ENCODE results near the gene UBL3. TPM values are rescaled to one million over a fixed set of nuclear protein-coding genes. Genes with fewer than 3 reads are reported as not detected.

Gene UBL3
- total and polyA plus RNA-seq, 3 donors from 2014 or later, result 35.0 to 42.4 (median 41.6) TPM

GRCh38 chr13:29861694-29862110 lies 11.3 kb upstream of the UBL3 start:
- H3K27ac ChIP-seq, result no peak overlapping the region
- DNase-seq, result no peak
- no peak for TF ChIP-seq POLR2A (IDR thresholded peaks at IDR 0.05)
- no peak overlapping the region for H3K4me3 ChIP-seq
- no peaks in the 10 kb centered on the region for H3K36me3 ChIP-seq (ENCODE audit: low read depth, missing control alignments)
- H3K9me3 ChIP-seq, result no peaks in the 10 kb centered on the region
- no peaks in the 10 kb centered on the region for H3K4me1 ChIP-seq
- H3K27me3 ChIP-seq, result no peaks in the 10 kb centered on the region
- WGBS, 2 donors, result 90 to 91% methylated on average over 8 of the region's 8 CpGs
- intact Hi-C loops (cut with DNase I; ENCODE audit: low total_unique reads), result no loop called here

GRCh38 chr13:29859971-29860370 lies 9.6 kb upstream of the UBL3 start:
- TF ChIP-seq, protein P1, sequence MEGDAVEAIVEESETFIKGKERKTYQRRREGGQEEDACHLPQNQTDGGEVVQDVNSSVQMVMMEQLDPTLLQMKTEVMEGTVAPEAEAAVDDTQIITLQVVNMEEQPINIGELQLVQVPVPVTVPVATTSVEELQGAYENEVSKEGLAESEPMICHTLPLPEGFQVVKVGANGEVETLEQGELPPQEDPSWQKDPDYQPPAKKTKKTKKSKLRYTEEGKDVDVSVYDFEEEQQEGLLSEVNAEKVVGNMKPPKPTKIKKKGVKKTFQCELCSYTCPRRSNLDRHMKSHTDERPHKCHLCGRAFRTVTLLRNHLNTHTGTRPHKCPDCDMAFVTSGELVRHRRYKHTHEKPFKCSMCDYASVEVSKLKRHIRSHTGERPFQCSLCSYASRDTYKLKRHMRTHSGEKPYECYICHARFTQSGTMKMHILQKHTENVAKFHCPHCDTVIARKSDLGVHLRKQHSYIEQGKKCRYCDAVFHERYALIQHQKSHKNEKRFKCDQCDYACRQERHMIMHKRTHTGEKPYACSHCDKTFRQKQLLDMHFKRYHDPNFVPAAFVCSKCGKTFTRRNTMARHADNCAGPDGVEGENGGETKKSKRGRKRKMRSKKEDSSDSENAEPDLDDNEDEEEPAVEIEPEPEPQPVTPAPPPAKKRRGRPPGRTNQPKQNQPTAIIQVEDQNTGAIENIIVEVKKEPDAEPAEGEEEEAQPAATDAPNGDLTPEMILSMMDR (IDR thresholded peaks at IDR 0.05), result no peak
- no peak for TF ChIP-seq POLR2A (IDR thresholded peaks at IDR 0.05)
- no peak for DNase-seq
- no peaks in the 10 kb centered on the region for H3K36me3 ChIP-seq (ENCODE audit: low read depth, missing control alignments)
- no peak overlapping the region for H3K4me3 ChIP-seq
- intact Hi-C loops (cut with DNase I; ENCODE audit: low total_unique reads), result no loop called here
- no peaks in the 10 kb centered on the region for H3K4me1 ChIP-seq
- H3K27ac ChIP-seq, result no peak overlapping the region
- no peaks in the 10 kb centered on the region for H3K27me3 ChIP-seq
- H3K9me3 ChIP-seq, result no peaks in the 10 kb centered on the region
- 80 to 86% methylated on average over 4 of the region's 4 CpGs for WGBS, 2 donors

- TF ChIP-seq POLR2A (IDR thresholded peaks at IDR 0.05), result no peak
- TF ChIP-seq, protein P1 (IDR thresholded peaks at IDR 0.05), result no peak
- intact Hi-C loops (cut with DNase I; ENCODE audit: low total_unique reads), result no loop called here
- Histone ChIP-seq H3K4me3 (no peak overlapping the region), H3K27me3 (no peaks in the 10 kb centered on the region), H3K9me3 (no peaks in the 10 kb centered on the region), H3K27ac (no peak overlapping the region), H3K36me3 (ENCODE audit: low read depth, missing control alignments) (no peaks in the 10 kb centered on the region), H3K4me1 (no peaks in the 10 kb centered on the region)
- DNase-seq, result no peak
- 74 to 77% methylated on average over 4 of the region's 4 CpGs for WGBS, 2 donors
Measured at GRCh38 chr13:29858667-29859066, 8.2 kb upstream of the UBL3 start.

- H3K4me3 ChIP-seq, result no peak overlapping the region
- DNase-seq, result no peak
- H3K9me3 ChIP-seq, result no peaks in the 10 kb centered on the region
- no peak overlapping the region for H3K27ac ChIP-seq
- WGBS, 2 donors, result 63 to 70% methylated on average over 1 of the region's 1 CpG
- H3K36me3 ChIP-seq (ENCODE audit: low read depth, missing control alignments), result no peaks in the 10 kb centered on the region
- TF ChIP-seq POLR2A (IDR thresholded peaks at IDR 0.05), result no peak
- TF ChIP-seq, protein P1 (IDR thresholded peaks at IDR 0.05), result no peak
- no peaks in the 10 kb centered on the region for H3K27me3 ChIP-seq
- no peaks in the 10 kb centered on the region for H3K4me1 ChIP-seq
- intact Hi-C loops (cut with DNase I; ENCODE audit: low total_unique reads), result no loop called here
Measured at GRCh38 chr13:29858231-29858630, 7.8 kb upstream of the UBL3 start.

GRCh38 chr13:29857085-29857484 lies 6.7 kb upstream of the UBL3 start:
- Histone ChIP-seq H3K36me3 (ENCODE audit: low read depth, missing control alignments) (no peaks in the 10 kb centered on the region), H3K4me3 (no peak overlapping the region), H3K27ac (no peak overlapping the region), H3K4me1 (no peaks in the 10 kb centered on the region), H3K9me3 (no peaks in the 10 kb centered on the region), H3K27me3 (no peaks in the 10 kb centered on the region)
- DNase-seq, result no peak
- intact Hi-C loops (cut with DNase I; ENCODE audit: low total_unique reads), result no loop called here
- TF ChIP-seq POLR2A (IDR thresholded peaks at IDR 0.05), result no peak
- TF ChIP-seq, protein P1 (IDR thresholded peaks at IDR 0.05), result no peak
- WGBS, 2 donors, result 90 to 94% methylated on average over 2 of the region's 2 CpGs
